Right renal pelvis (tissue), 4 donors: ENCODE results near the gene ZNF423. TPM values are rescaled to one million over a fixed set of nuclear protein-coding genes. Genes with fewer than 3 reads are reported as not detected.
"Not testable (repeated sequence)": the region's sequence is repeated elsewhere in the genome, so short reads cannot be mapped to it uniquely, and the experiment has no call there.

Source experiments
- DNase-seq, 4 donors: peaks; one replicate each; pipeline ENCODE4 v3.0.0-alpha.2; 2013; ENCODE audit warnings: low read depth in 4 of 4, low spot score in 3 of 4, missing footprints in 1 of 4
- polyA plus RNA-seq, 4 donors: library from polyadenylated mRNA; unstranded; fragments of 120-200 nt; gene quantifications; one replicate each; pipeline ENCODE4 v1.2.1, GENCODE V29; 2013; ENCODE audit not compliant: insufficient read length in 4 of 4

Gene ZNF423
- polyA plus RNA-seq, 4 donors: 26.0 to 28.4 (median 27.2) TPM

DNA sequence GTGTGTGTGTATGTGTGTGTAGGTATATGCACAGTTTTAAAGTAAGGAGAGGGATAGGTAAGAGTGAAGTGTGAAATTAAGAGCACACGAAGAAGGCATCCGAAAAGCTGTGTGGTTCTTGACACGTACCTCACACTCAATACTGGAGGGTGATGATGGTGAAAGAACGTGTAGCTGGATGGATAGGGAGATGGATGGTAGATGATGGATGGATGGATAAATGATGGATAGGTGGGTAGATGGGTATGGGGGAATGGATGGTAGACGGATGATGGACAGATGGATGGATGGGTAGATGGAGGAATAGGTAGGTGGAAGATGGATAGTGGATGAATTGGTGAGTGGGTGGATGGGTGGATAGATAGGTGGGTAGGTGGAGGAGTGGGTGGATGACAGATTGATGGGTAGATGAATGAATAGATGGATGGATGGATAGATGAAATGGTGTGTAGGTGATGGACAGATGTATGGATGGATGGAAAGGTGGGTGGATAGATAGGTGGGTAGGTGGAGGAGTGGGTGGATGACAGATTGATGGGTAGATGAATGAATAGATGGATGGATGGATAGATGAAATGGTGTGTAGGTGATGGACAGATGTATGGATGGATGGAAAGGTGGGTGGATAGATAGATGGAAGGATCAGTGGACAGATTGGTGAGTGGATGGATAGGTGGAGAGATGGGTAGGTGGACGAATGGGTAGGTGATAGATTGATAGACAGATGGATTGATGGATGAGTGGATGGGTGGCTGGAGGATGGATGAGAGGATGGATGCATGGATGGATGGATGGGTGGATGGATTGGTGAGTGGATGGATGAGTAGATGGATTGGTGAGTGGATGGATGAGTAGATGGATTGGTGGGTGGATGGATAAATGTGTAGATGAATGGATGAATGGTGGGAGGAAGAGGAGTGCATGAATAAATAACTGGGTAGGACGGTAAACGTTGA is 349.6 kb downstream of the ZNF423 start:
- not testable (repeated sequence) for DNase-seq

DNA sequence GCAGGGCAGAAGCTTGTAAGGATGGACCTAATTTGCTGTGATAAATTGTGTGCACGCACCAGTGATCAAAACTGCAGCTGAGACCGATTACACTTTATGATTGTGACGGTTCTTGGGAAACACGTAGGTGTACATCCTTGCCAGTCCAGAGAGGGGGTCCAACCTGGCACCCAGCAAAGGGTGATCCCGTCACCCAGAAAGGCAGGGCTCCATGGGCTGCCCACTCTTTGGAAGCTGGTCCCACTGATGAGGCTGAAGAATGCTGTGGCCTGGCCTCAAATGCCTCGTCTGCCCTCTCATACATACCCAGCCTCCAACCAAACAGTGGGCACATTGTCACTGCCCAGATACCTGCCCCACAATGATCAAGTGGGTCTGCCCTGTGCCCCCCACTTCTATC is 350.4 kb downstream of the ZNF423 start:
- DNase-seq: no peak

GRCh38 chr16:49504626-49505025 is 351.3 kb downstream of the ZNF423 start:
- DNase-seq: no peak

DNA sequence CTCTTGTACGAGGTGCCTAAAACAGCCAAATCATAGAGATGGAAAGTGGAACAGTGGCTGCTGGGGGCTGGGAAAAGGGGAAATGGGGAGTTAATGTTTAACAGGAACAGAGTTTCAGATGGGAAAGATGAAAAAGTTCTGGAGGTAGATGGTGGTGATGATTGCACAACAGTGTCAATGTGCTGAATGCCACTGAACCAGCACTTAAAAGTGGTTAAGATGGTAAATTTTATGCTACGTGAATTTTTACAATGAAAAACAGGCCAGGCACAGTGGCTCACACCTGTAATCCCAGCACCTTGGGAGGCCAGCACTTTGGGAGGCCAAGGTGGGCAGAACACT is 351.9 kb downstream of the ZNF423 start:
- no peak for DNase-seq

GRCh38 chr16:49503256-49504022 is 352.5 kb downstream of the ZNF423 start:
- DNase-seq: no peak

- DNase-seq: no peak
These were observed 353.6 kb downstream of the ZNF423 start for GRCh38 chr16:49502136-49502881.

DNA sequence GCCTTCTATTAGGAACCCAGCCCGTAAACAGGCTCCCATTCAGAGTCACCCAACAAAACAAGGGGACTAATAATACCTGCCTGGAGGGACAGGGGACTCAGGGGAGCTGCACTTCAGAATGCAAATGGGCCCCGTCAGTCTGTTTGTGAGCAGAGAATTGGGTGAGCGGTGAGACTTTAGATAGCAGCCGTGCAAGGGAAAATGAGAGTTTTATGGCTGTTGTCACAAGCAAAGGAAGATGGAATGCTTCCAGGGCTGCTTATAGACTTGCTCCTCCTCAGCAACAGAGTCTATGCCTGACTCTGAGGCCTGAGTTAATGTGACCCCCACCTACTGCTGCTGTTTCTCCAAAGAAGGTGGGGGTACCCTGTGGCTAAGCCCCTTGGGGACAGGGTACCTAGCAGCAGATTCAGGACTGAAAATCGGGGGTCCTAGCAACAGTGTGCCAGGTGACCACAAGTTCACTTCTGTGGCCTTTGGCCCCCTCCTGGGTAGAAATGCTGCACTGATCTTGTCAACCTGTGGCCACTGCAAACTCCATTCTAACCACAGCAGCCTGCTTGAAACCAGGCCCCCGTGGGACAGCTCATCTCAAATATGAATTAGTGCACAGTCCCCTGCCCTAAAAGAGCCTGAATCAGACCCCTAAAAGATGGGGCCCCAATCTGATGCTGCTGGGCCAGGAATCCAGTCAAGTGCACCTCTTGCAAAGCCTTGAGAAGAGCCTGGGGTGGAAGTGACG is 355.9 kb downstream of the ZNF423 start:
- DNase-seq: no peak

GRCh38 chr16:49499414-49499785 is 356.5 kb downstream of the ZNF423 start:
- DNase-seq: no peak

GRCh38 chr16:49498666-49499413 is 357.1 kb downstream of the ZNF423 start:
- DNase-seq: no peak

DNA sequence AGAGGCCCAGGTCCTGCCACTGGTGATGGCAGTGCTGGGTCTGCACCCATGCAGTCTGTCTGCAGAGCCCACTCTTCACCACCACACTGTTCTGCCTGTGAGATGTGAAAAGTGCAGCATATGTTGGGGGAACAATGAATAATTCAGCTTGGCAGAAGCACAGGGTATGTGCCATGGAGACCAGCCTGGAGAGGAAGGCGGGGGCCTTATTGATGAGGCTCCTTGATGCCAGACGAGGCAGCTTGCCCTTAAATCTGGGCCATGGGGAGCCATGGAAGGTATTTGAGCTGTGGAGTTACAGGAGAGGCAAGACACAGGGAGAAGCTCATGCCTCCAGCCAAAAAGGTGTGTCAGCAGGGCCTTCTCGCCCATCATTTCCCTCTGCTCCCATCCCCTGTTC is 357.6 kb downstream of the ZNF423 start:
- DNase-seq: no peak

DNA sequence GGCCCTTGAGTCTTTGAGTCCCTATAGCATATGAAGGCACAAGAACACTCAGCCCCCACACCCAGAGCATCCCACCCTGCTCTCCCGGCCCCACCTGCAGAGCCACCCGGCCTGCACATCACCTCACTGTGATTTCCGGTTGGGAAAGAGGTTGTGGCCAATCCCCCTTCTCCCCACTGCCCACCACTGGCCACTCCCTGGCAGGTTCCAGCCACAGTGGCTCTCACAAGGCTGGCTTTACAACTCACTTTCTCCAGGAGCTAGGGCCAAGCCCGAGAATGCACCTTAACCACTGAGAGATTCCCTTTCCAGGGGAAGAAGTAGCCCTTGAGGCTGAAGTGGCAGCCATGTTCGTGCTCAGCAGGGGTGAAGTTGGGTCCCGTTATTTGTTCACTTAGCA is 358.4 kb downstream of the ZNF423 start:
- no peak for DNase-seq

GRCh38 chr16:49496656-49497055 is 359.3 kb downstream of the ZNF423 start:
- DNase-seq: no peak

GRCh38 chr16:49495596-49496355 is 360.1 kb downstream of the ZNF423 start:
- no peak for DNase-seq

DNA sequence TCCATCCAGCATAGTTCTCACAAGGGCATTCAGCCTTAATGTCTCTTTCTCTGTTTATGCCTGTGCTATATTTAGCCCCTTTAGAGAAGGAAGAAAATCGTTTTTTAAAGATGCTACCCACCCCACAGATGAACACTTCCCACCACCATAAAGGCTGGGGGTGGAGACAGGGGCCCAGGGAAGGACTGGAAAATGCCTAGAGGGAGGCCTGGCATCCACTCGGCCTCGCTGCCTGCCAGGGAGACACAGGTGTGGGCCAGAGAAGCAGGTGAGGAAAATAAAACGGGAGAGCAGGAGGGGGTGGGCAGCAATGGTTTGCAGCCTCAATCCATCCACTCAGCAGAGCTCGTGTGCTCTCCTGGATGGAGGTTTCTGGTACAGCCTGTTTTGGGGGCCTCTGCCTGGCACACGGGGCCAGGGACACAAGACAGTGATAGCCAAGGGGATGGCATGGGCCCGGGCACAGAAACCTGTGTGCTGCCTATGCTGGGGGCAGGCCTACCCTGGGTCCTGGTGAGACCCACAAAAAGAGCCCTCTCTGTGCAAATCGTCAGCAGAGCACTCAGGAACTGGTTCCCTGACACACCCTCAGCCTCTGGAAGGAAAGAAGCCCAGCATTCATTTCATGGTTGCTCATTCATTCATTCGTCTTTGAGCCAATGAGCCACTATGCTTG is 360.9 kb downstream of the ZNF423 start:
- no peak for DNase-seq

- no peak for DNase-seq
These were observed 361.4 kb downstream of the ZNF423 start for GRCh38 chr16:49494474-49494873.

GRCh38 chr16:49493836-49494235 is 362.1 kb downstream of the ZNF423 start:
- DNase-seq: no peak

DNA sequence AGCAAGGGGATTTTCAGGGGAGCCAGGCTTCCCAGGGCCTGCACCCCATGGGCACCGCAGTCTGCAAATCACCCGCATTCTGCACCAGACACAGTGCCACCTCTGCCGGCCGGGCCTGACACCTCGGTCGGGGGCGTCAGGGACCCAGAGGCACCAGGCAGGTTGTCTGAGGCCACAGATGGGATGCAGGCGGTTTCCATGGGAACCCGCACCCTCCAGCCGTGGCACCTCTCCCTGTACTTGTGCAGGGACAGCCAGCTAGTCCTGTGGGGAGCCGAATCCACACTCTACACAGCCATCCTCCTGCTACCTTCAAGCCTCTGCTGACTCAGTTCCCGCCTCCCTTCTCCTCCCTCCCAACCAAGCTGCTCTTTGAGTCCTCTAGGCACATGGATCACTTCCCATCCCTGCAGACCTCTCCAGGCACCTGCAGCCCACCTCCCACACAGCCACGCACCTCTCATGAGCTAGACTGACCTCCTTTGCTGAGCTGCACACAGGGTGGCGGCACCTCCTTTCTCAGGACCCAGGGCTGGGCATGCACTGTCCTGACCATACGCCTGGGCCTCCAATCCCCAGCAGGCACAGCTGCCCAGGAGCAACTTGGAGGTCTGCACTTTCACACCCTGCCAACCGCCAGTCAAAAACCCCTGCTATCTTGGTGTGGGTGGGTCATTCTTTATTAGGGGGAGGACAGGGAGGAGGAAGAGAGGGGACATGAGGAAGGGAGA is 362.9 kb downstream of the ZNF423 start:
- DNase-seq: no peak
